H1 (cell line): ENCODE measurements around the gene LIG3. TPM values are rescaled to one million over a fixed set of nuclear protein-coding genes. Genes with fewer than 3 reads are reported as not detected.

ENCODE experiments used
- ATF3 ChIP-seq: IDR thresholded peaks from 2 replicates; pipeline ENCODE4 v1.6.1; 2011; ENCODE audit warnings: low read depth, mild to moderate bottlenecking, low read length; ENCODE audit not compliant: insufficient read depth
- KDM1A ChIP-seq: fragments of 200-600, 300-600 bp; sonication (generic); IDR thresholded peaks from 2 replicates; pipeline ENCODE4 v1.7.1; 2016; ENCODE audit warnings: mild to moderate bottlenecking, low read length, borderline replicate concordance
- SP4 ChIP-seq: IDR thresholded peaks from 2 replicates; pipeline ENCODE4 v1.6.1; 2012; ENCODE audit warnings: low read length, inconsistent platforms
- SRF ChIP-seq: IDR thresholded peaks from 2 replicates; pipeline ENCODE4 v1.6.1; 2011; ENCODE audit warnings: mild to moderate bottlenecking, low read depth, low read length, moderate library complexity
- polyA plus RNA-seq, 7 experiments: library from polyadenylated mRNA; depleted of rRNA in 3 of 7; stranded (reverse) in 5 of 7; unstranded in 2 of 7; fragments of >200 nt in 5 of 7; fragments of 200-250 nt in 2 of 7; gene quantifications; 1 replicate in 5 of 7; 2 replicates in 1 of 7; 4 replicates in 1 of 7; pipeline versions ENCODE4 v1.2.1 to v1.2.3, GENCODE V29; 2011 to 2013; ENCODE audit warnings: missing spikeins in 2 of 7, mixed read lengths in 2 of 7
- total RNA-seq: library from RNA; stranded (reverse); fragmentation: NEBNext Ultra II Directional; extraction: Animal tissue kit (Norgen Biotek cat#: 25700); gene quantifications from 2 replicates; pipeline ENCODE4 v1.2.1, GENCODE V29; 2021

LIG3 gene
- total and polyA plus RNA-seq, 2 of the 8 experiments (the other 6 are each of a cell fraction or from before 2014, with no cell fraction given) = 63.6 to 89.3 TPM

DNA sequence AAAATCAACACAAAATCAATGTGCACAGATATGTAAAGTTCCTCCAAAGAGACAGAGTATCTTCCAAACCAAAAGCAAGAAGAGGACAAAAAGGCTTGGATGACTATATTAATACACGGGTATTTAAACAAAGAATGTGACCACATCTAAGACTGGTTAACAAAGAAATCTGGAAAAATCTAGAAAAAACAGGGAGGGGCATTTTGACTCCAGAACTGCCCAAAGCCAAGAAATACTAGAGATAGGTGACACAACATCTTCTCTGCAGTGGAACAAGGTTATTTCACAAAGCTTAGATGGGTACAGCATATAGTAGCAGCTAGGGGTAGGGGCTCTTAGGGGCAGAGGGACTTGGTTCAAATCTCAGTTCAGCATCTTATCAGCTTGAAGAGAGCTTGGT lies 72.9 kb downstream of the LIG3 start (continued):
- TF ChIP-seq SRF (no peak), ATF3 (no peak), KDM1A (no peak), SP4 (no peak)
